Measurements from ENCODE around the gene CBY2.
"Not testable (repeated sequence)": the region's sequence is repeated elsewhere in the genome, so short reads cannot be mapped to it uniquely, and the experiment has no call there.

DNA sequence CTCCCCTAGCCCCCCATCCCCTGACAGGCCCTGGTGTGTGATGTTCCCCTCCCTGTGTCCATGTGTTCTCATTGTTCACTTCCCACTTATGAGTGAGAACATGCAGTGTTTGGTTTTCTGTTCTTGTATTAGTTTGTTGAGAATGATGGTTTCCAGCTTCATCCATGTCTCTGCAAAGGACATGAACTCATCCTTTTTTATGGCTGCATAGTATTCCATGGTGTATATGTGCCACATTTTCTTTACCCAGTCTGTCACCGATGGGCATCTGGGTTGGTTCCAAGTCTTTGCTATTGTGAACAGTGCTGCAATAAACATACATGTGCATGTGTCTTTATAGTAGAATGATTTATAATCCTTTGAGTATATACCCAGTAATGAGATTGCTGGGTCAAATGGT lies 39.2 kb upstream of the CBY2 start:
- not testable (repeated sequence) for TF ChIP-seq POLR2A (IDR thresholded peaks at IDR 0.05; ENCODE audit: low read depth); EP300 (IDR thresholded peaks at IDR 0.05)
- TF ChIP-seq, protein P1, sequence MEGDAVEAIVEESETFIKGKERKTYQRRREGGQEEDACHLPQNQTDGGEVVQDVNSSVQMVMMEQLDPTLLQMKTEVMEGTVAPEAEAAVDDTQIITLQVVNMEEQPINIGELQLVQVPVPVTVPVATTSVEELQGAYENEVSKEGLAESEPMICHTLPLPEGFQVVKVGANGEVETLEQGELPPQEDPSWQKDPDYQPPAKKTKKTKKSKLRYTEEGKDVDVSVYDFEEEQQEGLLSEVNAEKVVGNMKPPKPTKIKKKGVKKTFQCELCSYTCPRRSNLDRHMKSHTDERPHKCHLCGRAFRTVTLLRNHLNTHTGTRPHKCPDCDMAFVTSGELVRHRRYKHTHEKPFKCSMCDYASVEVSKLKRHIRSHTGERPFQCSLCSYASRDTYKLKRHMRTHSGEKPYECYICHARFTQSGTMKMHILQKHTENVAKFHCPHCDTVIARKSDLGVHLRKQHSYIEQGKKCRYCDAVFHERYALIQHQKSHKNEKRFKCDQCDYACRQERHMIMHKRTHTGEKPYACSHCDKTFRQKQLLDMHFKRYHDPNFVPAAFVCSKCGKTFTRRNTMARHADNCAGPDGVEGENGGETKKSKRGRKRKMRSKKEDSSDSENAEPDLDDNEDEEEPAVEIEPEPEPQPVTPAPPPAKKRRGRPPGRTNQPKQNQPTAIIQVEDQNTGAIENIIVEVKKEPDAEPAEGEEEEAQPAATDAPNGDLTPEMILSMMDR (IDR thresholded peaks at IDR 0.05) = not testable (repeated sequence)

Data from esophagus muscularis mucosa (tissue), 4 donors.